ENCODE results near the gene NAA16. TPM values are rescaled to one million over a fixed set of nuclear protein-coding genes. Genes with fewer than 3 reads are reported as not detected.
"Not testable (repeated sequence)": the region's sequence is repeated elsewhere in the genome, so short reads cannot be mapped to it uniquely, and the experiment has no call there.

The NAA16 gene
- 10 to 100 TPM; 25.4 to 59.8 (median 39.9) TPM for polyA plus RNA-seq (ENCODE audit: insufficient read length in 4 of 4)

DNA sequence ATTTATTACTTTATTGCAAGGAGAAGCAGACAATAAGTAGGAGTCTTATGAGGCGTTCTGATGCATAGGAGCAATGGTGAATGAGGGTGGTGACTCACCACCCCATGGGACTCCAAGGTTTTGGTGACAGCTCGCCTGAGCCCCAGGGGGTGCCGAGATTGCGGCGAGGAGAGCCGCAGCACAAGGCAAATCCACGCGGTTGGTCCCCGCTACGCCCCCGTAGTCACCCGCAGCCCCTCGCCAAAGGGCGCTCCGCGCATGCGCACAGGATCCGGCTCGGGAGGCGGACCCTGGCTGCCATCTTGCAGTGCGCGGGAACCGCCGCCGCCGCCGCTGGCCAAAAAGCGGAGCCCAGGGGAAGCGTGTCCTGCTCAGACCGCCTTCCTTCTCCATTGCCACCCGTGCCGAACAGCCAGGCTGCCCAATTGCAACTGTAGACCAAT is at the start of gene NAA16:
NAA16 (plus strand) TSS at position 305 of the 443 bp plus-strand sequence. CDS start 262 bp downstream, outside the sequence.
- DNase-seq (ENCODE audit: low read depth in 4 of 4, low spot score in 2 of 4), result peak; percentile 85 to 92 (median 88)

DNA sequence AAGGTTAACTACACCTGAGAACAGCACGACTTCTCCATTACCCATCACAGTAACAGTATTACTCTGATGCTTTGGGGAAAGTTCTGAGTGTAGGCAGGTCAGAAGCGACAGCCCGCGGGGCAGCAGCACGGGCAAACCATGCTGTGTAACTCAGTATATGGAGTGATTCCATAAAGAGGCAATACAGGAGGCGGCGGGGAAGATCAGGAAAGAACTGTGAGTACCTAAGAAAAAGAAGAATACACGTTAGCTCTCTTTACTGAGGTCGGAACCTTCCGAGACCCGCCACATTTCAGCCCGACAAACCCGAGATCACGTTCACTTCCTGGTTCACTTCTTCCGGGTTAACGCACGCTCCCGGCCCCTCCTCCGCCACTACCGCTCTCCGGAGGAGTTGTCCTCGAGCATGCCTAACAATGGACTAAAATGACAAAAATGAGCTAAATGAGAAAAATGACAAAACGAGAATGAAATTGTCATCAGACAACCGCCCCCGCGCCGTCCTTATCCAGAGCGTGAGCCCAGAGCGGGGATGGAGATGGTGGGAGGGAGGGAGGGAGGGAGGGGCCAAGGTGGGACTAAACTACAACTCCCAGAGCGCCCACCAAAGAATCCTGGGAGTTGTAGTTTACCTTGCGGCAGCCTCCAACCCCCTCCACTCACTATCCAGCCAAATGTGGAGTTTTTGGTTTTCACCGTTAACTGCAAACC is 47.7 kb upstream of the NAA16 start, which contains the start of gene MTRF1:
MTRF1 (minus strand) TSS at position 316 of the 711 bp plus-strand sequence. CDS start 2,669 bp downstream, outside the sequence.
- DNase-seq (ENCODE audit: low read depth in 4 of 4, low spot score in 2 of 4), result peak; percentile 74 to 96 (median 82)

DNA sequence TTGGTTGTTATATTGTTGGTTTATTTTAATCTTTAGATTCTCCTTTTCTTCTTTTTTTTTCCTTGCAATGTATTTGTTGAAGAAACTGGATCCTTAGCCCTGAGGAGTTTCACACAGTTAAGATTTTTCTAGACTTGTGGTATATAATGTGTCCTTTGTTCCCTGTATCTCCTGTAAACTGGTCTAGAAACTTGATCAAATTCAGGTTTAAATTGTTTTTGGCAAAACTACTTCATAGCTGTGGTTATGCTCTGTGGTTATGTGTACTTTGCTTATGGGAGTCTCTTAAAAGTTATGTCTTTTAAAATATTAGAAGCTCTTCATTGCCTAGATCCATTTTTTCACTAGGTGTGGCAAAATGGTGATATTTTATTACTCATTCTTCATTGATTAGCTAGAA is 44.0 kb upstream of the NAA16 start:
- no peak for DNase-seq (ENCODE audit: low read depth in 4 of 4, low spot score in 2 of 4)

DNA sequence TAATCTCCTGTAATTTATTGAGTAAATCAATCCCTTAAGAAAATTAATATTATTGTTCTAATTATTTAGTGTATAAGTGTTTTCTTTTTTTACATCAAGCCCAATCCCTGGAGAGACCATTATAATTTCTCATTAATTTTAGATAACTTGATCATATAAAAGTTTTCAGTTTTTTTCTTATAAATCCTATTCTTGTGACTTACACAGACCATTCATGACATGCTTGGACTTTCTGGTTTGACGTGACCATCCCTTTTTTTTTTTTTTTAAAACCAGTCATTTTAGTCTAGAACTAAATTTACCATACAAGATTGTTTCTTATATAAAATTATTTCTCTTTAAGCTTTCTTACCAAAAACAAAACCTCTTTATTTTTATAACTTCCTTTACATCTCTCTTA is 42.3 kb upstream of the NAA16 start:
- peak in 1 of 4 donors; percentile 16 for DNase-seq (ENCODE audit: low read depth in 4 of 4, low spot score in 2 of 4)

DNA sequence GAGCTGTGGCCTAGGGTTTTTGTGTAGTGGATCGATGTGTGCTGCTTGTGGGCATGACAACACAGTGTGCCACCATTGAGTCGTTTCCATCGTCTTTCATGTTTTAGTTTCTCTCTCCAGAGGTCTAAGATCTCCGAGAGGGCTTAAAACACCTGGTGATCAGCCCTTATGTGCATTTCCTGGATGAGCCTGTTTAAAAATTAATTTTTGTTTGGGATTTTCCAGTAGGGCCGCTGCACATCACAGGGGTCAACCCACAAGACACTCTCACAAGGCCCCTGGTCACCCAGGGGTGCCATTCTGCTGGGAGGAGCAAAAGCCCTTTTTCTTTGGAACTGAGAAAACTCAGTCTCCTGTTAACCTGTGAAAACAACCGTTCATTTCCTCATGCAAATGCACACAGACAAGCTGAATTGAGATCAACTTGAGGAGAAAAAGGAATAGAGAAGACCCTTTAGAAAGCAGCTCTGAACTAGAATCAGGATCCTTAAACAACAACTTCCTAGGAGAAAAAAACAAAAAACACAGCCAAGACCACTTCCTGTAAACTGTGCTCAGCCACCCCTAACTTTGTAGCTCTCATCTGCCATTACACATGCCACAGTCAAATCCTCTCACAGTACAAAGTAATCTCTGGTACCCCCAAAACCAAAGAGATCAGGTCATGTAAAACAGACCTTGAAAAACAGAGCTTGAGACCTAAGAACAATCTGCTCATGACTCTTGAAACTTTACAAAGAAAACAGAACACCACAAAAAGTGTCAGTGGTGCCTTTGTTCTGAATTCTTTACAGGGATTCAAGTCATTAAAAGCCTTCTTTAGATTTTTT is 39.4 kb upstream of the NAA16 start:
- DNase-seq (ENCODE audit: low read depth in 4 of 4, low spot score in 2 of 4), result no peak

DNA sequence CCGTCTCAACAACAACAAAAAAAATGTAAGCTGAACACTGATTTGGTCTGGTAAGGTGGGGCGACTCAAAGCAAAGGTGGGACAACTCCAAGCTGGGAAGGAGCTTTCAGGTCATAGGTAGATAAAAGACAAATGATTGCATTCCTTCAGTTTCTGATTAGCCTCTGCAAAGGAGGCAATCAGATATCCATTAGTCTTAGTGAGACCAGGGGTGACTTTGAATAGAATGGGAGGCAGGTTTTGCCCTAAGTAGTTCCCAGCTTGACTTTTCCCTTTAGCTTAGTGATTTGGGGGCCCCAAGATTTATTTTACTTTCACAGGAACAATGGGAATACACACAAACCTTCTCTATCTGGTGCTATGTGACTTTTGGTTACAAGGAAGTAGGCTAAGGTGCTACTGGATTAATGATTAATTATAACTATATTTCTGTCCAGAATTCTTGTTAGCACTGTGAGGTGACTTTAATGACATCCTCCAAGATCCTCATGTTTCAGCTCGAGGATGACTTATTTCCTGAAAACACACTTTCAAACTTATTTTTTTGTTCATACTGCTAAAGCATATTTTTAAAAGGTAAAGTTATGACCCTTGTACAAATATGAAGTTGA is 37.1 kb upstream of the NAA16 start:
- no peak for DNase-seq (ENCODE audit: low read depth in 4 of 4, low spot score in 2 of 4)

DNA sequence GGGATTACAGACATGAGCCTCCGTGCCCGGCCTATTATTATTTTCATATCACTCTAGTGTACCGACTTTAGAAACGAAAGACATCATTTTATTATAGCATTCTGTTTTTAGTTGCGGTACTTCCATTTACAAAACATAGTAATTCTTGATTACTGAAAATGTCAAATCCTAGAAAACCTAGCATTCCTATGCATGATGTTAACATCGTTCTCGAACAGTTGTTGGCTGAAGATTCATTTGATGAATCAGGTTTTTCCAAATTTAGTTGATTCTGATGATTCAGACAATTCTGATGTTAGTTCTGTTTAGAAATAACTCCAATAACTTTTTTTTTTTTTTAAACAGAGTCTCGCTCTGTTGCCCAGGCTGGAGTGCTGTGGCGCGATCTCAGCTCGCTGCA is 36.2 kb upstream of the NAA16 start:
- no peak for DNase-seq (ENCODE audit: low read depth in 4 of 4, low spot score in 2 of 4)

DNA sequence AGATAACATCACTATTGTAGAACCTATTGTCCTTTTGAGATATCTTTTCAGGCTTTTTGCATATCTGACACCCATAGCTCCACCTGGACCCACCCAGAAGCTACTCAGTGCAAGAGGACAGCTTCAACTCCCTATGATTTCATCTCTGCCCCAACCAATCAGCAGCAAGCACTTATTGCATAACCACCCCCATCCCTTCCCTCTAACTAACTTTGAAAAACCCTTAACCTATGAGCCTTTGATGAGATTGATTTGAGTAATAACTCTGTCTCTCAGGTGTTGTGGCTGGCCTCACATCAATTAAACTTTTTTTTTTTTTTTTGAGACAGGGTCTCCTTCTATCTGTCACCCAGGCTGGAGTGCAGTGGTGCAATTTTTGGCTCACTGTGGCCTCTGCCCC is 34.2 kb upstream of the NAA16 start:
- no peak for DNase-seq (ENCODE audit: low read depth in 4 of 4, low spot score in 2 of 4)

DNA sequence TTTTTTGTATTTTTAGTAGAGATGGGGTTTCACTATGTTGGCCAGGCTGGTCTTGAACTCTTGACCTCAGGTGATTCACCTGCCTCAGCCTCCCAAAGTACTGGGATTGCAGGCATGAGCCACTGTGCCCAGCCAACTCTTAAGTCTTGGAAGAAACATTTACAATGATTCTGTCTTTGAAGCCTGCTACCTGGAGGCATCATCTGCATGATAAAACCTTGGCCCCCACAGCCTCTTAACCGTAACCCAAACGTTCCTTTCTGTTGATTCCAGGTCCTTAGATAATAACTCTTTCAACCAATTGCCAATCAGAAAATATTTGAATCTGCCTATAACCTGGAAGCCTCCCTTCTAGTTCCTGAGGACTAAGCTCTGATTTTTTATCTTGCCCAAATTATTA is 31.9 kb upstream of the NAA16 start:
- DNase-seq (ENCODE audit: low read depth in 4 of 4, low spot score in 2 of 4), result not testable (repeated sequence)

DNA sequence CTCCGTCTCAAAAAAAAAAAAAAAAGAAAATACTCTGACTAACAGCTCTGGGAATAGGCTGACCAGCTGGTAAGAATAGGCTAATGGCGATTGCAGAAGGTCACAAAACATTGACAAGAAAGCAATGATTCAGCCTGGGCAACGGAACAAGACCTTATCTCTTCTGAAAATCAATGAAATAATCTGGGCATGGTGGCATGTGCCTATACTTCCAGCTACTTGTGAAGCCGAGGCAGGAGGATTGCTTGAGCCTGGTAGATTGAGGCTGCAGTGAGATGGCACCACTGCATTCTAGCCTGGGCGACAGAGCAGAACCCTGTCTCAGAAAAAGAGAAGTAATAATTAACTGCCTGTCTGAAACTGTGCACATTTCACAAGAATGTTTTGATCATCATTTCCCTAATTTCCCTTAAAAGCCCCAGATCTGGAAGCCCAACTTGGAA is 28.9 kb upstream of the NAA16 start:
- no peak for DNase-seq (ENCODE audit: low read depth in 4 of 4, low spot score in 2 of 4)

DNA sequence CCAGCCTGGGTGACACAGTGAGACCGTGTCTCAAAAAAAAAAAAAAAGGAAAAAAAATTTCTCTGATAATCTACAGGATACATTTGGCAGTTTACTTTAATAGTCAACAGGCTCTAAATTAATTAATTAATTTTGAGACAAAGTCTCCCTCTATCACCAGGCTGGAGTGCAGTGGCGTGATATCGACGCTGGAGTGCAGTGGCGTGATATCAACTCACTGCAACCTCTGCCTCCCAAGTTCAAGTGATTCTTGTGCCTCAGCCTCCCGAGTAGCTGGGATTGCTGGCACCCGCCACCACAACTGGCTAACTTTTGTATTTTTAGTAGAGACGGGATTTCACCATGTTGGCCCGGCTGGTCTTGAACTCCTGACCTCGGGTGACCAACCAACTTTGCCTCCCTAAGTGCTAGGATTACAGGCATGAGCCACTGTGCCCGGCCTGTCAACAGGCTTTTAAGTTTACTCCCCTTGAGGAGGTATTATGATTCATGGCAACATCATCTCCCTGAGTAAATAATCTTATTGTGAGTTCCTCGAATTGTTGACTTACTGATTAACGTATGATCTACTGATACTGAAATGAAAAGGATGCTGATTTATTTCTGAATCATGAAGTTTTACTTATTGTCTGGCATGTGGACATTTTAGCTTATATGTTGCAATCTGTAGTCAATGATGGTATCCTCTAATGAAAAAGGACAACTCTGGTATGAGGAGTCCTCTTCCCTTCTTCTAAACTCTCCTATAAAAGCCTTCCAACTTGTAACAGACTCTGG is 26.4 kb upstream of the NAA16 start:
- no peak for DNase-seq (ENCODE audit: low read depth in 4 of 4, low spot score in 2 of 4)

DNA sequence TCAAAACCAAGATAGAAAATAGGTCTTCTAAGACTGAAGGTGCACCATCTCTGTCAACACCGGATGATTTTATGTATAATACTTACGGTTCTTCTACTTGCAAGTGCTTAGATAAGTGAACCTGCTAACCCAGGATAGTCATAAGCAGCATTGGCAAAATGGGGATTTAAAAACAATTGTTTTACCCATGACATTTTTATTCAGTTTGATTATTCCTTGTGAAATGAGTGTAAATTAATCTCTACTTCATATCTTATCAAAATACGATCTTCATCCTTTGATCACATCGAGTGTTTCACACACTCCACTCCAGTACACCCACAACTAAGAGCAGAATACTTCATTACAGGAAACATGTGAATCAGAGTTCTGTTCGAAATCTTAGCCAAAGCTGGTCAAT is 24.7 kb upstream of the NAA16 start:
- DNase-seq (ENCODE audit: low read depth in 4 of 4, low spot score in 2 of 4), result no peak

DNA sequence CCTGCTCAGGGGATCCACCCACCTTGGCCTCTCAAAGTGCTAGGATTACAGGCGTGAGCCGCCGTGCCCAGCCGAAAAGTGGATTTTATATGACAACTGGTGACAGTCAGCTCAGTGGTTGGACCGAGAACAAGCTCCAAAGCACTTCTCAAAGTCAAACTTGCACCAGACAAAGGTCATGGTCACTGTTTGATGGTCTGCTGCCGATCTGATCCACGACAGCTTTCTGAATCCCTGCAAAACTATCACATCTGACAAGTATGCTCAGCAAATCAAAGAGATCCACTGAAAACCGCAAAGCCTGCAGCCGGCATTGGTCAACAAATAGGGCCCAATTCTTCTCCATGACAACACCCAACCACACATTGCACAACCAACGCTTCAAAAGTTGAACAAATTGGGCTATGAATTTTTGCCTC is 21.6 kb upstream of the NAA16 start:
- DNase-seq (ENCODE audit: low read depth in 4 of 4, low spot score in 2 of 4), result no peak

DNA sequence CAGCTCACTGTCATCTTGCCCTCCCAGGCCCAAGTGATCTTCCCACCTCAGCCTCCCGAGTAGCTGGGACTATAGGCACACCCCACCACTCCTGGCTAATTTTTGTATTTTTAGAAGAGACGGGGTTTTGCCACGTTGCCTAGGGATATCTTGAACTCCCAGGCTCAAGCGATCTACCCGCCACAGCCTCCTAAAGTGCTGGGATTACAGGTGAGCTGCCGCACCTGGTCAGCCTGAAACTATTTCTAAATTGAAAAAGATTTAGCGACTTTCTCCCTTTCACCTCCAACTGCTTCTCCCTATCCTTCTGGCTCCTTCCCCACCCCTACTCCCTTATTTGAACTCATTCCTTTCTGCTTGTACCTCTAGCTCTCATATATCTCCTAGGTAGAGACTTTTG is 19.8 kb upstream of the NAA16 start:
- DNase-seq (ENCODE audit: low read depth in 4 of 4, low spot score in 2 of 4), result no peak

DNA sequence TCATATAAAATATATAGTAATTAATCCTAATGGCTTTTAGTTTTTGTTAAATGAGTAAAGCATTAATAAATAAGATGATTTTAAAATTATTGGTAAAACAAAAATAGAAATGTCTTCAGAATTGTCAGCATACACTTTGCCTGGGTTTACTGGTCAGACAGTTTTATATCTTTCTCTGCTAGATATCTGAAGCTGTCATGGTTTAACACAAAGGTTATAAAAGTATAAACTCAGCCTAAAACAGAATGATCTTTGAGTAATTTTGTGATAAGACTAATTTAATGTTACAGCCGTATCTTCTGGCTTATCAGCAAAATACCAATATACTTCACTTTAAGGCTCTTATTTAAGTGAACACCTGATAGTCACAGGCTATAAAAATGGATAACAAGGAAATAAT is 17.8 kb upstream of the NAA16 start:
- no peak for DNase-seq (ENCODE audit: low read depth in 4 of 4, low spot score in 2 of 4)

DNA sequence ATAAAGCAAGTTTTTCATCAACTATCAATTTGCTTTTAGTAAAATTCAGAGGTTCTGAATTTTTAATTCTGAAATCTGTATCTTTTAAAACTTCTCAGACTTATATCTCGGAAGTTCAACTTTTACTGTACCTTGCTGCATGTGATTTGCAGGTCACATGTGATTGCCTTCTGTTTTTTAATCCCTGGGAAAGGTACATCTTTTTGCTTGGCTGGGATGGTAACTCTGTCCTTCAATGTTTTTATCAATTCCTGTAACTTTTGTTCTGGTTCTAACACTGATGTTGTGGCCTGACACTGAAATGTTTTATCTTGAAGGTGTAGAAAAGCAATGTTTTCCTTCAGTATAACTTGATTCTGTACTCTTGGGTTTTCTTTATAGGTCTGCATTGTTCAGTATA is 16.2 kb upstream of the NAA16 start:
- no peak for DNase-seq (ENCODE audit: low read depth in 4 of 4, low spot score in 2 of 4)

DNA sequence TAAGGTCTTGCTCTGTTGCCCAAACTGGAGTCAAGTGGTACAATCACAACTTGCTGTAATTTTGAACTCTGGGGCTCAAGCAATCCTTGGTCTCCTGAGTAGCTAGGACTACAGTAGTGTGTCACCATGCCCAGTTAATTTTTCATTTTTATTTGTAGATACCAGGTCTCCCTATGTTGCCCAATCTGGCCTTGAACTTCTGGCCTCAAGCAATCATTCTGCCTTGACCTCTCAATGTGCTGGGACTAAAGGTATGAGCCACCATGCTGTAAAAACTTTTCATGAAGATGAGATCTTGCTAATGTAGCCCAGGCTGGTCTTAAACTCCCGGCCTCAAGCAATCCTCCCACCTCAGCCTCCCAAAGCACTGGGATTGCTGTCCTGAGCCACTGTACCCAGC is 15.1 kb upstream of the NAA16 start:
- DNase-seq (ENCODE audit: low read depth in 4 of 4, low spot score in 2 of 4), result no peak

DNA sequence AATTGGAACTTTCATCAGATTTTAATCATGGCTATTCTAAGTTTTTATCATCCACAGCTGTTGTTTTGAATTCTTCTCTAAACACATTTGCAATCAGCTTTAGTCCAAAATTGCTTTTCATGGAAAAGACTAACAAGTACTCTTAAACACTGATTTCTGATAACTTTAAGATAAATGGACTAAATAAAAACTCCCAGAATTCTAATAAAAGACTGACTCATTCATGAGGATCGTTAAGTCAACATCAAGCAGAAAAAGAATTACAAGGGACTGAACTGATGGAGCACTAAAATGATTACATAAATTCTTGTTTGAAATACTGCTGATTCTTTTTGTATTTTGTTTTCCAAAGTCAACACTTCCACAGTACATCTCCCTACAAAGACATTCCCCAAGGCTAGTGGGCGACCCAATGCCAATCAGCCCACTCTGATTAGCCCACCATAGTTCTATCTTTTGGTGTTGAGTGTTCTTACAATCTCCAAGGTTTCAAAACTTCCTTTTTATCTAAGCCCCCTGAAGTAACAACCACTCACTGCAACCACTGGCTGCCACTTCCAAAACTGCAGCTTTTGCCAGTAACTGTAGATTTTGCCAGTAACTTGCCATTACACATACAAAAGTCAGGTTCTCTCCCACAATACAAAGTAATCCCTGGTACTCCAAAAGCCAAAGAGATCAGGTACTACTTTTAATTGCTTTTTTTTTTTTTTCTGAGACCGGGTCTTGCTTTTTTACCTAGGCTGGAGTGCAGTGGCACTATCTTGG is 14.0 kb upstream of the NAA16 start:
- DNase-seq (ENCODE audit: low read depth in 4 of 4, low spot score in 2 of 4), result no peak

DNA sequence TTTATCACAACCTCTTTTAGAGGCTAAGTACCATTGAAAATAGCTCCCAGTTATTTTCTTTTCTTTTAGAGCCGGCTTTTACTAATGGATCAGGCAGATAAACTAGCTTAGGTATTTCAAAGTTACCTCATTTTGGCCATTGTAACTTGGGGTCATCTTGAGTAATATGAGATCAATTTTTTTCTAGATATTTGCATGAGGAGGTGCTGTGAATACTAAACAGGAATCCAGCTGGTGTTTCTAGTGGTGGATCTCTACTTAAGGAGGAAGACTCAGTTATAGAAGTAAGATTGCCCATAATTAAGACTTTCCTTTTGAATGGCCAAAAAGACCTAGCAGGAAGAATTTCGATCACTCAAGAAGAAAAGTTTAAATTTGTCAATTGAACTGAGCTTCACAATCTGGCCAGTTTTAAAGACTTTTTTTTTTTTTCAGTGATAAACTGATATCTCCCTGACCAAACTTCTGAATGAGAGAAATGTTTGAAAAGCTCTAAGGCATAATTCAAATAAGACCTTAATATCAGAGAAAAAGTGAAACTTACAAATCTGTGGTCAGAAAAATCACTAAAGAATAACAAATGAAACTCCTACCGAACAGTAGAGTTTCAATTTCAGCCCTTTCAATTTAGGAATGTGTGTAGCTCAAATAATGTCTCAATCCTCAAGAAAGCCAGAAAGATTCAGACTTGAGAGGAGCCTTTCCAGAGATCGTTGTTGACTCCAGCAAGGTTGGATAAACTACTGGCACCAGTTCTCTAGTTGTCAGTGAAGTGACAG is 11.6 kb upstream of the NAA16 start:
- DNase-seq (ENCODE audit: low read depth in 4 of 4, low spot score in 2 of 4), result no peak

Data from left renal cortex interstitium (tissue), 4 donors.